Astrocyte (in vitro differentiated cells and primary cell): ENCODE results near the gene PTPRE.

ENCODE experiments used
- CTCF ChIP-seq: IDR thresholded peaks from 2 replicates; pipeline ENCODE4 v1.5.1; 2011; ENCODE audit warnings: low read depth, mild to moderate bottlenecking, inconsistent platforms, low read length, moderate library complexity; ENCODE audit not compliant: insufficient read depth
- EZH2 ChIP-seq: IDR thresholded peaks from 2 replicates; pipeline ENCODE4 v1.6.1; 2012; ENCODE audit warnings: mild to moderate bottlenecking, low read length, inconsistent platforms; ENCODE audit not compliant: insufficient read depth

GRCh38 chr10:127942811-127943210 lies 35.9 kb downstream of the PTPRE start:
- no peak for TF ChIP-seq CTCF
- no peak for TF ChIP-seq EZH2
